Activated naive CD8-positive, alpha-beta T cell treated with anti-CD3 and anti-CD28 coated beads, Interleukin-2, amount 10 ng/mL, durations not matched to agents 7 days and 5 days (primary cell): ENCODE results near the gene TYSND1. TPM values are rescaled to one million over a fixed set of nuclear protein-coding genes. Genes with fewer than 3 reads are reported as not detected.
A peak's percentile ranks its signal among the peaks of the same experiment; 100 is the strongest.
"Not testable (repeated sequence)": the region's sequence is repeated elsewhere in the genome, so short reads cannot be mapped to it uniquely, and the experiment has no call there.

Source experiments
- ATAC-seq: fragments of 150-1000 bp; cut with Tn5 transposase; one replicate; pipeline ENCODE4 v1.10.0; 2021; ENCODE audit warnings: low read depth, moderate library complexity
- POLR2A ChIA-PET: fragments of 350-600 bp; sonication (Branson Sonifier 250); formaldehyde crosslinking; loops from one replicate; lab custom pipeline; 2021; ENCODE audit warnings: antibody characterized with exemption; lab: Charles Lee
- DNase-seq: peaks from one replicate; pipeline ENCODE4 v3.0.0; 2021
- H3K27ac Mint-ChIP-seq: one replicate; pipeline ENCODE4 v1.8.0; 2022; ENCODE audit warnings: mild to moderate bottlenecking, mixed read lengths
- H3K27me3 Mint-ChIP-seq: one replicate; pipeline ENCODE4 v1.8.0; 2022; ENCODE audit warnings: mild to moderate bottlenecking, moderate library complexity, mixed read lengths
- H3K36me3 Mint-ChIP-seq: one replicate; pipeline ENCODE4 v1.8.0; 2021; ENCODE audit warnings: mild to moderate bottlenecking, mixed read lengths
- H3K4me1 Mint-ChIP-seq: one replicate; pipeline ENCODE4 v1.8.0; 2021; ENCODE audit warnings: mixed read lengths
- H3K4me3 Mint-ChIP-seq: one replicate; pipeline ENCODE4 v1.8.0; 2022; ENCODE audit warnings: mild to moderate bottlenecking, moderate library complexity, mixed read lengths
- H3K9me3 Mint-ChIP-seq: one replicate; pipeline ENCODE4 v1.8.0; 2021; ENCODE audit warnings: mixed read lengths
- total RNA-seq, 2 experiments: library from RNA; stranded (reverse); gene quantifications; one replicate each; pipeline ENCODE4 v1.2.3, GENCODE V29; 2021

The TYSND1 gene
- total RNA-seq, 2 experiments from 2014 or later: 18.4 to 19.0 TPM

DNA sequence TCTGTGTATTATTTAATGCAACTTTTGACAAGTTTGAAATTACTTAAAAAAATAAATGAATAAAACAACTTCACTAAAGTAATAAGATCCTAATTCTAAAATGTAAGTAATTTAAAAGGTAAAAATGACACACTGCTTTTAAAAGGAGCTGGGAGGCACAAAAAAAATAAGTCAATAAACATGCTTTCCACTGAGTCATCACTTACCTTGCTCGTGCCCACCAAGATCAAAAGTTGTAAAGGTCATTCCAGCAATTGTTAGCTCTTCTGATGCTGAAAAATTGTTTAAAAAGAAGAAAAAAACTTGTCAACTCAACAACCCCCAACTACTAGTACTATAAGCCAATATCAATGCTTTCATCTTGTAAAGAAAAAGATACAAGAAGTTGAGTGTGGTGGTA lies 14.3 kb upstream of the TYSND1 start:
- Mint-ChIP-seq H3K4me1 (peaks cover 56% of the 10 kb centered on the region), H3K9me3 (no peaks in the 10 kb centered on the region), H3K27ac (no peak overlapping the region), H3K36me3 (peaks cover 49% of the 10 kb centered on the region), H3K4me3 (peak overlapping the region; percentile 30), H3K27me3 (no peaks in the 10 kb centered on the region)
- no peak for ATAC-seq
- DNase-seq: no peak
- POLR2A ChIA-PET: interaction anchor here (1.1 to 3.3 kb wide), 2 partner anchors 15 to 55 kb away, joined by 3 to 23 read pairs; partner anchors contain the start of gene TYSND1

DNA sequence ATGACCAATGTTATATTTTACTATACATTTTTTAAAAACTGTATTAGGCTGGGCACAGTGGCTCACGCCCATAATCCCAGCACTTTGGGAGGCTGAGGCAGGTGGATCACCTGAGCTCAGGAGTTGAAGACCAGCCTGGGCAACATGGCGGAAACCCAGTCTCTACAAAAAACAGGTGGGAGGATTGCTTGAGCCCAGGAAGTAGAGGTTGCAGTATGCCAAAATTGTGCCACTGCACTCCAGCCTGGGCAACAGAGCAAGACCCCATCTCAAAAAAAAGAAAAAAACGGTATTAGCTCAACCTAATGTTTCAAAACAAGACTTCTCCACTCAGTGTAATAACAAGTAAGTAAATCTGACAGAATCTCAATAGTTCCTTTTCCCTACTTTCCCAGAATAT lies 12.9 kb upstream of the TYSND1 start:
- ATAC-seq, H3K9me3 Mint-ChIP-seq, H3K27me3 Mint-ChIP-seq, H3K4me3 Mint-ChIP-seq, DNase-seq, POLR2A ChIA-PET: not testable (repeated sequence)
- Mint-ChIP-seq H3K36me3 (peaks cover 54% of the 10 kb centered on the region), H3K27ac (peak overlapping the region; percentile 30), H3K4me1 (peaks cover 54% of the 10 kb centered on the region)

DNA sequence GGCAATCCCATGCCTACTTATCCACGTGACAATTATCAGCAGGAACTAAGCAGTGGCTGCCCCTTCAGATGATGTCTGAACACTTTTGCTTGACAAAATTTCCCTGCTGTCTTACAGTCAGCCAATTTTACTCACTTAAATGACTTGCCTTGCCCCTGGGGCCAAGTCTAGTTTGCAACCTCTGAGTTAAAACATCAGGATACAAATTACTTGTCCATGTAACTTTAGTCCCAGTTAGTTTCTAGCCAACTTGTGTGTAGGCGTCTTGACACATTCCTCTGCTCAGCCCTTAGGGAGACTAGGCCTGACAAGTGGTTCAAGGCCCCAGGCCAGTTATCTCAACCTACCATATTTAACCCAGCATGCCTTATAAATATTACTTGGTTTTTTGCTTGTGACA lies 11.6 kb upstream of the TYSND1 start:
- H3K9me3 Mint-ChIP-seq: no peaks in the 10 kb centered on the region
- H3K4me3 Mint-ChIP-seq: no peak overlapping the region
- peaks cover 42% of the 10 kb centered on the region for H3K4me1 Mint-ChIP-seq
- peaks cover 48% of the 10 kb centered on the region for H3K36me3 Mint-ChIP-seq
- H3K27ac Mint-ChIP-seq: no peak overlapping the region
- ATAC-seq (no peak), DNase-seq (no peak)
- POLR2A ChIA-PET: interaction anchor here (0.6 to 1.9 kb wide), 3 partner anchors 12 to 265 kb away, joined by 3 to 8 read pairs (median 7); partner anchors contain the start of genes SAR1A and TYSND1
- no peaks in the 10 kb centered on the region for H3K27me3 Mint-ChIP-seq

DNA sequence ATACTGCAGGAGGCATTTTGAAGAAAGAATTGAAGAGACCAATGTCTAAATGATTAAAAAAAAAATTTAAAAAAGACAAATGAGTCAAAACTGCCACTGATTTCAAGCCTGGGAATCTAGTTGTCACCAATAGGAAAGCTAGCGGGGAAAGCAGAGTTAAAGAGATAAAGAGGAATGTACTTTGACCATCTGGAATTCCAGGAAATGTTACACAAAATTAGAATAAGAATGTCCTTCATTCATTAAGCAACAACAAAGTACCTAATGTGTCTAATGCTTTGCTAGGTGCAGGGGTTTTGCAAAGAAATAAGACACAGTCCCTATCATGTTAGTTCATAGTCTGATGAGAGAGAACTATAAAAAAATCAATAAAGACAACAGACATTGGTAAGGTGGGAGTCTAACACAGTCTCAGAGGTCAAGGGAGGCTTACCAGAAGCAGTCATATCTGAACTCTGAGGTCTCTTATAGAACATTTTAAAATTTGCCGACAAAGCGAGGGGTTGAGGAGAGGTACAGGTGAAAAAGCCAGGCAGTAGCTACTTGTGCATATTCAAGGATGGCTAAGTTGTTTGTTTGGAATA lies 8.8 kb upstream of the TYSND1 start:
- no peak for ATAC-seq
- Mint-ChIP-seq H3K36me3 (peaks cover 54% of the 10 kb centered on the region), H3K9me3 (no peaks in the 10 kb centered on the region)

DNA sequence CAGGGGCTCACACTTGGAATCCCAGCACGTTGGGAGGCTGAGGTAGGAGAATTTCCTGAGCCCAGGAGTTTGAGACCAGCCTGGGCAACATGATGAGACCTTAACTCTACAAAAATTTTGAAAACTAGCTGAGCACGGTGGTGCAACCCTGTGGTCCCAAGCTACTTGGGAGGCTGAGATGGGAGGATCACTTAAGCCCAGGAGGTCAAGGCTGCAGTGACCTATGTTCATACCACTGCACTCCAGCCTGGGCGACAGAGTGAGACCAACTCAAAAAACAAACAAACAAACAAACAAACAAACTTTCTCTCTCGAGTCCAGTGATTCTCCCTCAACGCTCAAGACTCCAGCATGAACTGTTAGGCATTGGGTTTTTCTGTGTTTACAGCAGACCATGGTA lies 2.0 kb upstream of the TYSND1 start:
- DNase-seq: no peak
- Mint-ChIP-seq H3K4me1 (peaks cover 22% of the 10 kb centered on the region), H3K36me3 (peaks cover 18% of the 10 kb centered on the region), H3K27me3 (no peaks in the 10 kb centered on the region), H3K27ac (no peak overlapping the region), H3K9me3 (no peaks in the 10 kb centered on the region), H3K4me3 (no peak overlapping the region)
- POLR2A ChIA-PET: no interaction called here
- ATAC-seq: no peak

More for the DNA sequence above, 8.8 kb upstream of the TYSND1 start:
- no peaks in the 10 kb centered on the region for H3K27me3 Mint-ChIP-seq
- peak overlapping the region; percentile 4 for H3K27ac Mint-ChIP-seq
- no peak overlapping the region for H3K4me3 Mint-ChIP-seq
- DNase-seq: no peak
- POLR2A ChIA-PET: interaction anchor here (0.8 kb wide), 1 partner anchor 9 kb away, joined by 3 read pairs; the partner anchor contains the start of gene TYSND1
- peaks cover 27% of the 10 kb centered on the region for H3K4me1 Mint-ChIP-seq

DNA sequence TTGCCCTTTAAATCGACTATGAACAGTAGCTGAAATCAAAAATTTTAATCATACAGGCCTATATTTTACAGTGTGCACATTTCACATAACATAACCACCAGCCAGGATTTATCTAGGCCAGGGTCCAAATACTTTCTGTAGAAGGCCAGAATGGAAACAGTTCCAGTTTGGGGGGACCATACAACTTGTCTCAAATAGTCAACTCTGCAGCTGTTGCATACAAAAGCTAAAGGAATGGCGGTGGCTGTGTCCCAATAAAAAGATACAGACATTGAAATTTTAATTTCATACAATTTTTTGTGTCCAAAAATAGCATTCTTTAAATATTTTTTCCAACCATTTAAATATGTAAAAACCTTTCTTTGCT lies 742 bp upstream of the TYSND1 start:
- ATAC-seq (no peak), DNase-seq (no peak)
- Mint-ChIP-seq H3K36me3 (peaks cover 13% of the 10 kb centered on the region), H3K27ac (peak overlapping the region; percentile 93), H3K4me3 (peak overlapping the region; percentile 89), H3K27me3 (no peaks in the 10 kb centered on the region), H3K9me3 (no peaks in the 10 kb centered on the region), H3K4me1 (peaks cover 26% of the 10 kb centered on the region)
- POLR2A ChIA-PET: interaction anchor here (1.5 to 3.5 kb wide), 5 partner anchors 11 to 50 kb away, joined by 5 to 78 read pairs (median 9); partner anchors contain the start of gene SAR1A

DNA sequence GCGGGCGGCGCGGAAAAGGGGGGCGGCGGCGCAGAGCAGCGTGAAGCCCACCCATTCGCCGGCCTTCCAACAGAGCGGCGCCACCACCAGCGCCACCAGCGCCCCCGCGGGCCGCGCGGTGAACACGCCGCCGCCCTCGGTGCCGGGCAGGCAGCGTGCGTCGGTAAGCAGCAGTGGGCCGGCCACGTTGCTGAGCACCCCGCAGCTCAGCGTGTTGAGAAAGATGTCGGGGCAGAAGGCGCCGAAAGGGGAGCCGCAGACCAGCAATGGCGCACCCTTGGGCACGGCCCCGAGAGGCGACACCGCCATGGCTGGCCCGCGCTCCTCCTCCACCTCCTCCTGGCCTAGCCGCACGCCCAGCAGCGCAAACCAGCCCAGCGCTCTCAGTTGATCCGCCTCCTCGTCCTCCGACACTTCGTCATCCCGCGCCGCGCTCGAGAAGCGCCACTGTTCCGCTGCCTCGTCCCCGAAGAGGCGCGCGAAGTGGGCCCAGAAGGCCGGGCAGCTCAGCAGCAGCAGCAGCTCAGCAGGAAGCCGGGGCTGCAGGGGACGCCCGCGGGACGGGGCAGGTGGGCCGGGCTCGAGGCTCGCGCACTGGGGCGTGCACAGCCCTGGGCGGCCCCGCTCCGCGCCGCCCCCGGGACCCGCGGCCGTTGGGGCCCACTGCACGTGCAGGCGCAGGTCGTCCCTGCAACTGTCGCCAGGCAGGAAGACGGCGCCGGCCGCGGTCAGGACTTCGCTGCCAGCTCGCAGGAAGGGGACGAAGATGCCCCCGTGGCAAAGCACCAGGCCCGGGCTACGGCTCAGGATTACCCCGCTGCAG lies 623 bp downstream of the TYSND1 start:
- POLR2A ChIA-PET: interaction anchor here (0.8 to 3.5 kb wide), 22 partner anchors 10 to 260 kb away, joined by 3 to 78 read pairs (median 5); partner anchors contain the start of gene SAR1A
- ATAC-seq: peak; percentile 69
- peaks cover 21% of the 10 kb centered on the region for H3K4me1 Mint-ChIP-seq

DNA sequence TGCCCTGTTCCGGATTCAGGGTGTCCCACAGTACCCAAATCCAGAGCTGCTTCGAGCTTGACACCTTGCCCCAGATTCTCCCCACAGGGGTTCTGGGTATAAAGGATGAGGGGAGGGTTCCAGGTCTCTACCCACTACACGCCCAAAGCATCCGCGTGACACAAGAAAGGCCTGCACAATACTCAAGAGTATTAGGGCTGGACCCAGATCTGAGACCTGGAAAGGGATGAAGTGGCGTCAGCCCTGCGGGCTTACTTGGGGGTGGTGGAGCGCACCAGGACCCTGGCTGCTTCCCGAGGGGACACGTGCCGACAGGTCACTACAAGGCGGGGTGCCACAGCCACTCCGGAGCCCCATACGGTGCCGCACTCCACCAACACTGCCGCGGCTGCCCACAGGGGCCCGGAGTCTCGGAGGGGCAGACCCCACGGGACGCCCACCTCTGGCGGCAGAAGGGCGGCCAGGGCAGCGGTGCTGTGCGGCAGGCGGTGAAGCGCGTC lies 1.3 kb downstream of the TYSND1 start:
- Mint-ChIP-seq H3K4me1 (peaks cover 22% of the 10 kb centered on the region), H3K36me3 (peaks cover 4% of the 10 kb centered on the region), H3K27ac (peak overlapping the region; percentile 78), H3K4me3 (peak overlapping the region; percentile 89), H3K9me3 (no peaks in the 10 kb centered on the region), H3K27me3 (no peaks in the 10 kb centered on the region)
- DNase-seq (no peak), ATAC-seq (no peak)
- POLR2A ChIA-PET: interaction anchor here (0.8 to 3.5 kb wide), 8 partner anchors 10 to 261 kb away, joined by 3 to 78 read pairs (median 10); partner anchors contain the start of gene SAR1A

More for the DNA sequence above, 623 bp downstream of the TYSND1 start:
- H3K4me3 Mint-ChIP-seq: peak overlapping the region; percentile 89
- DNase-seq: peak; percentile 84
- H3K27ac Mint-ChIP-seq: peak overlapping the region; percentile 95
- H3K9me3 Mint-ChIP-seq: no peaks in the 10 kb centered on the region
- no peaks in the 10 kb centered on the region for H3K27me3 Mint-ChIP-seq
- H3K36me3 Mint-ChIP-seq: peaks cover 7% of the 10 kb centered on the region

DNA sequence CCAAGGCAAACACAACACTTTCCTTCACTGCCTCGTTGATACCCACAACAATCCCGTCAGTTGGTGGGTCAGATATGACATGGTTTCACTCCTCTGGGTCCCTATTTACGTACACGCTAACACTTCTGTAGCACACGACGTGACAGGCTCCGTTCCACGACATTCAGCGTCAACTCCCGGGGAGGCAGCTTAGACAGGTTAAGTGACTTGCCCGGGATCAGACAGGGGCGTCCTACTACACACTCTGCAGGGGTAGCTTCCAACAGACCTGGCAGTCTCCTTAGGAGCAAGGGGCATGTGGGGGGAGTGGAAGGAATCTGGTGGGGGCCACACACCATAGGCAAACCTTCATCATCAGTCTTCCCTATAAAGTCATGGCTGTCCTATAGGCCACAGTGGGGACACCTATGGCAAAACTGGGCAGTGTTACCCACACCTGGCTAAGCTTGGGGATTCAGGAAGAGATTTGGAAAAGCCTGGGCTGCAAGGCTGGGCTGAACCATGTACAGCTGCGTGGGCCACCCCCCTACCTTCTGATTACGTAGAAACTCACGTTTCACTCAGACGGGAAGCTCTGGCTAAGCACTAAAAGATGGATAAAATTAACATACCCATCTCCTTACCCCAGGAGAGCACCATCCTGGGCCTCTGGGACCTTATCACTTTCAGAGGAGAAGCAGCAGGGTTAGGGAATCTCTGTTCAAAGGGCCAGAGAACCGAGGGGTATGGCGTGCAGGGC lies 2.0 kb downstream of the TYSND1 start:
- Mint-ChIP-seq H3K27ac (peak overlapping the region; percentile 78), H3K9me3 (no peaks in the 10 kb centered on the region), H3K27me3 (no peaks in the 10 kb centered on the region), H3K4me1 (peaks cover 22% of the 10 kb centered on the region), H3K4me3 (peak overlapping the region; percentile 89), H3K36me3 (no peaks in the 10 kb centered on the region)
- POLR2A ChIA-PET: interaction anchor here (2.7 to 3.5 kb wide), 4 partner anchors 9 to 51 kb away, joined by 10 to 78 read pairs (median 34); partner anchors contain the start of gene SAR1A
- DNase-seq: no peak
- ATAC-seq: no peak

DNA sequence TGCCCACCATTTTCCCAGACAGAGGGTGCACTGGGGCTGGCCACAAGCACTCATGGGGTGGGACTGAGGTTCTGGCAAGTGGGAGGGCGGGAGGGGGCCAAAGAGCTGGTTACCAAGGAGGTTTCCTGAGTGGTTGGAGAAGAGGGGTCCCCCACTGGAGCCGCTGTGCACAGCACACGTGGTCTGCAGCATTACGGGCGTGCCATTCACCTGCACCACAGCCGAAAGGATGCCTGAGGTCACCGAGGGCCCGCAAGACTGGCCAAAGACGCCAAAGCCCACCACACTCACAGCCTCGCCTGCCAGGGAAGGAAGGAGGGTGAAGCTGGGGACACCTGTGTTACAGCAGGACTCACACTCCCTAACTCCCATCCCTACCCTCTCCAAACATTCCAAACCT lies 3.9 kb downstream of the TYSND1 start:
- Mint-ChIP-seq H3K4me1 (peaks cover 22% of the 10 kb centered on the region), H3K4me3 (no peak overlapping the region), H3K9me3 (no peaks in the 10 kb centered on the region), H3K27me3 (no peaks in the 10 kb centered on the region), H3K36me3 (no peaks in the 10 kb centered on the region), H3K27ac (no peak overlapping the region)
- ATAC-seq (no peak), DNase-seq (no peak)
- POLR2A ChIA-PET: interaction anchor here (0.5 to 1.7 kb wide), 2 partner anchors 50 to 77 kb away, joined by 4 read pairs; no protein-coding TSS in a partner anchor

DNA sequence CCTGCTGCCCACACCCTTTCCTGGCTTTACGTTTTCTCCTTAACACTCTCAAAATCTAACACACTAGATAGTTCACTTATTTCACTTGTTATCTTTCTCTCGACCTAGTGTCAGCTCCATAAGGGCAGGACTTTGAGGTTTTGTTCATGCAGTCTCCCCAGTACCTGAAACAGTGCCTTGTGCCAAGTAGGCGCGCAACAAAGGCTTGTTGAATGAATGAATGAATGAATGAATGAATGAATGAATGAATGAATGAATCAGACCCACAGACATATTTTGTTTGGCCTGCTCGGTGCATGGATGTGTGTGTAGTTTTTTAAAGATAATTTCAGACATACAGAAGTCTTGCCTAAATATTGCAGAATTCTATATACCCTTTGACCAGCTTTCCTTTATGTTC lies 6.2 kb downstream of the TYSND1 start:
- no peak overlapping the region for H3K4me3 Mint-ChIP-seq
- H3K4me1 Mint-ChIP-seq: peaks cover 16% of the 10 kb centered on the region
- no peaks in the 10 kb centered on the region for H3K27me3 Mint-ChIP-seq
- no peak overlapping the region for H3K27ac Mint-ChIP-seq
- DNase-seq: no peak
- H3K9me3 Mint-ChIP-seq: no peaks in the 10 kb centered on the region
- no peak for ATAC-seq
- POLR2A ChIA-PET: interaction anchor here (0.7 kb wide), 1 partner anchor 223 kb away, joined by 3 read pairs; no protein-coding TSS in a partner anchor
- peaks cover 2% of the 10 kb centered on the region for H3K36me3 Mint-ChIP-seq

DNA sequence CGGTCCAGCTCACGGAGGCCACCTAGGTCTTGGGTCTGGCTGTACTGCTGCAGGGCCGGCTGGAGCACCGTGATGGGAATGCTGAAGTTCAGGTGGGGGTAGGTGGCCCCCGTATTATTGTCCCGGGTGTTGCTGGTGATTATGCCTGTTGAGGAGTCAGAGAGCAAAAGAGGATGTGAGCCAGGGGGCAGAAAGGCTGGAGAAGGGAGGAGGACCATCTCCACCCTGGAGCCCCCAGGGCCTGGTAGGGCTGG lies 6.6 kb downstream of the TYSND1 start:
- Mint-ChIP-seq H3K27ac (no peak overlapping the region), H3K27me3 (no peaks in the 10 kb centered on the region), H3K4me3 (no peak overlapping the region), H3K36me3 (peaks cover 2% of the 10 kb centered on the region), H3K4me1 (peaks cover 16% of the 10 kb centered on the region), H3K9me3 (no peaks in the 10 kb centered on the region)
- ATAC-seq (no peak), DNase-seq (no peak)
- POLR2A ChIA-PET: no interaction called here
